ENCODE data around the gene PLEK. TPM values are rescaled to one million over a fixed set of nuclear protein-coding genes. Genes with fewer than 3 reads are reported as not detected.

The PLEK gene
- polyA plus RNA-seq, 1 donor from 2014 or later = 0.07 TPM

DNA sequence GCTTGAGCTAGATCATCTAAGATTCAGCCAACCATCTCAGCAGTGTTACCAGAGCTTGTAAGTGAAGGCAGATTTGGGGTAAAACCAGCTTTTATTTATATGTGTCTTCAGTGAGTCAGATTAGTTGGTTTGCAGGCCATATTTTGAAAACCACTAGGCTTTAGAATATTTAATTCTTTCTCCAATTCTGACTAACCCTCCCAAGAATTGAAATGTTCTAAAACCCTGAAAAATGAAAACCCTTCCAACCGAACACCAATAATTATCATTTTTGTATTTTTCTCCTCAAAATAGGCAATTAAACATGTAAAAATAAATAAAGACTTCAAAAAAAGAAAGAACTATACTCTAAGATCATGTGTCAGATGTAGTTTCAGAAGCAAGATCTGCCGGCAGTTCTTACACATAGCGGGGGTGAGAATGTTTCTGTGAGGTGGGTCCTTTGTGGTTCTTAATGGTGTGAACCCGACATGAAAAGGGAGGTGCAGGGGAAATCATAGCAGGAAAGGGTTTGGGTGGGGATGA, 14.2 kb downstream of the PLEK start:
- no peak overlapping the region for H2AFZ ChIP-seq (ENCODE audit: low read depth, low read length)
- no peaks in the 10 kb centered on the region for H3K27me3 ChIP-seq (ENCODE audit: insufficient read depth, low read depth, low read length)
- H3K4me2 ChIP-seq (ENCODE audit: low read length) = no peak overlapping the region
- H3K9me3 ChIP-seq (ENCODE audit: low read length) = no peaks in the 10 kb centered on the region
- TF ChIP-seq REST (IDR thresholded peaks at IDR 0.05; ENCODE audit: borderline replicate concordance) = no peak
- no peak for TF ChIP-seq RAD21 (conservative IDR thresholded peaks at IDR 0.05)
- TF ChIP-seq, protein P1, sequence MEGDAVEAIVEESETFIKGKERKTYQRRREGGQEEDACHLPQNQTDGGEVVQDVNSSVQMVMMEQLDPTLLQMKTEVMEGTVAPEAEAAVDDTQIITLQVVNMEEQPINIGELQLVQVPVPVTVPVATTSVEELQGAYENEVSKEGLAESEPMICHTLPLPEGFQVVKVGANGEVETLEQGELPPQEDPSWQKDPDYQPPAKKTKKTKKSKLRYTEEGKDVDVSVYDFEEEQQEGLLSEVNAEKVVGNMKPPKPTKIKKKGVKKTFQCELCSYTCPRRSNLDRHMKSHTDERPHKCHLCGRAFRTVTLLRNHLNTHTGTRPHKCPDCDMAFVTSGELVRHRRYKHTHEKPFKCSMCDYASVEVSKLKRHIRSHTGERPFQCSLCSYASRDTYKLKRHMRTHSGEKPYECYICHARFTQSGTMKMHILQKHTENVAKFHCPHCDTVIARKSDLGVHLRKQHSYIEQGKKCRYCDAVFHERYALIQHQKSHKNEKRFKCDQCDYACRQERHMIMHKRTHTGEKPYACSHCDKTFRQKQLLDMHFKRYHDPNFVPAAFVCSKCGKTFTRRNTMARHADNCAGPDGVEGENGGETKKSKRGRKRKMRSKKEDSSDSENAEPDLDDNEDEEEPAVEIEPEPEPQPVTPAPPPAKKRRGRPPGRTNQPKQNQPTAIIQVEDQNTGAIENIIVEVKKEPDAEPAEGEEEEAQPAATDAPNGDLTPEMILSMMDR (IDR thresholded peaks at IDR 0.05; ENCODE audit: poor library complexity, severe bottlenecking) = no peak
- no peak for TF ChIP-seq POLR2AphosphoS5 (IDR thresholded peaks at IDR 0.05)
- no peaks in the 10 kb centered on the region for H3K36me3 ChIP-seq (ENCODE audit: insufficient read depth, low read length)
- H3F3A ChIP-seq (ENCODE audit: insufficient read depth, low read length, poor library complexity, severe bottlenecking) = no peaks in the 10 kb centered on the region
- no peaks in the 10 kb centered on the region for H4K20me1 ChIP-seq (ENCODE audit: insufficient read depth)
- H3K4me3 ChIP-seq (ENCODE audit: low read length) = no peak overlapping the region
- H3K79me2 ChIP-seq (replicated peaks; ENCODE audit: insufficient read depth, low read length) = no peaks in the 10 kb centered on the region
- no peak overlapping the region for H3K27ac ChIP-seq (ENCODE audit: low read length)
- no peaks in the 10 kb centered on the region for H3K9me2 ChIP-seq (ENCODE audit: insufficient read depth, low read length)
- no peak overlapping the region for H3K9ac ChIP-seq (ENCODE audit: low read length)

- H3K9me2 ChIP-seq (ENCODE audit: insufficient read depth, low read length) = no peaks in the 10 kb centered on the region
- no peaks in the 10 kb centered on the region for H3K27me3 ChIP-seq (ENCODE audit: insufficient read depth, low read depth, low read length)
- no peaks in the 10 kb centered on the region for H3K79me2 ChIP-seq (replicated peaks; ENCODE audit: insufficient read depth, low read length)
- H3K27ac ChIP-seq (ENCODE audit: low read length) = no peak overlapping the region
- no peak overlapping the region for H3K9ac ChIP-seq (ENCODE audit: low read length)
- no peaks in the 10 kb centered on the region for H4K20me1 ChIP-seq (ENCODE audit: insufficient read depth)
- no peak overlapping the region for H3K4me2 ChIP-seq (ENCODE audit: low read length)
- TF ChIP-seq EP300 (conservative IDR thresholded peaks at IDR 0.05; ENCODE audit: poor library complexity, severe bottlenecking) (no peak), SMC3 (conservative IDR thresholded peaks at IDR 0.05; ENCODE audit: poor library complexity) (no peak), RAD21 (conservative IDR thresholded peaks at IDR 0.05) (no peak), TAF1 (IDR thresholded peaks at IDR 0.05; ENCODE audit: low read depth) (no peak), POLR2AphosphoS5 (IDR thresholded peaks at IDR 0.05) (no peak), MXI1 (conservative IDR thresholded peaks at IDR 0.05; ENCODE audit: poor library complexity, severe bottlenecking) (no peak), REST (IDR thresholded peaks at IDR 0.05; ENCODE audit: borderline replicate concordance) (no peak), EZH2 (IDR thresholded peaks at IDR 0.05; ENCODE audit: borderline replicate concordance, insufficient read depth, low read length, poor library complexity, severe bottlenecking) (no peak)
- TF ChIP-seq, protein P1 (IDR thresholded peaks at IDR 0.05; ENCODE audit: poor library complexity, severe bottlenecking) = no peak
- H3K4me3 ChIP-seq (ENCODE audit: low read length) = no peak overlapping the region
- no peaks in the 10 kb centered on the region for H3K36me3 ChIP-seq (ENCODE audit: insufficient read depth, low read length)
- no peaks in the 10 kb centered on the region for H3F3A ChIP-seq (ENCODE audit: insufficient read depth, low read length, poor library complexity, severe bottlenecking)
- H2AFZ ChIP-seq (ENCODE audit: low read depth, low read length) = no peak overlapping the region
- no peaks in the 10 kb centered on the region for H3K9me3 ChIP-seq (ENCODE audit: low read length)
Observed at GRCh38 chr2:68383778-68384177, 18.7 kb downstream of the PLEK start.
